Coronary artery (tissue), 2 donors: ENCODE results near the gene CHST15.

Source experiments
- DNase-seq: peaks from one replicate; pipeline ENCODE4 v3.0.0-alpha.2; 2017; ENCODE audit warnings: low spot score
- H3K27ac ChIP-seq, 2 donors: fragments of 200-600 bp; sonication (generic); one replicate each; pipeline ENCODE4 v1.5.1; 2016 to 2019
- H3K4me3 ChIP-seq: fragments of 200-600 bp; sonication (generic); 2 replicates; pipeline ENCODE4 v1.5.1; 2016; ENCODE audit warnings: mild to moderate bottlenecking, moderate library complexity
- CTCF ChIP-seq: fragments of 200-600 bp; sonication (generic); IDR thresholded peaks from one replicate; pipeline ENCODE4 v1.5.1; 2019; ENCODE audit warnings: antibody characterized with exemption

Gene CHST15

GRCh38 chr10:124059551-124059950 is 33.8 kb downstream of the CHST15 start:
- DNase-seq, result no peak
- TF ChIP-seq CTCF, result no peak
- no peak overlapping the region for H3K27ac ChIP-seq
- no peak overlapping the region for H3K4me3 ChIP-seq

GRCh38 chr10:124058346-124059003 is 34.9 kb downstream of the CHST15 start:
- DNase-seq, result no peak
- Histone ChIP-seq H3K27ac (no peak overlapping the region), H3K4me3 (no peak overlapping the region)
- no peak for TF ChIP-seq CTCF

GRCh38 chr10:124057601-124058000 is 35.8 kb downstream of the CHST15 start:
- no peak for TF ChIP-seq CTCF
- H3K27ac ChIP-seq, result no peak overlapping the region
- no peak overlapping the region for H3K4me3 ChIP-seq
- no peak for DNase-seq

GRCh38 chr10:124056337-124056980 is 36.9 kb downstream of the CHST15 start:
- no peak overlapping the region for H3K27ac ChIP-seq
- no peak for TF ChIP-seq CTCF
- H3K4me3 ChIP-seq, result no peak overlapping the region
- no peak for DNase-seq

GRCh38 chr10:124053971-124054370 is 39.4 kb downstream of the CHST15 start:
- Histone ChIP-seq H3K27ac (no peak overlapping the region), H3K4me3 (no peak overlapping the region)
- TF ChIP-seq CTCF, result no peak
- no peak for DNase-seq

GRCh38 chr10:124052561-124052960 is 40.8 kb downstream of the CHST15 start:
- no peak for TF ChIP-seq CTCF
- Histone ChIP-seq H3K4me3 (no peak overlapping the region), H3K27ac (no peak overlapping the region)
- no peak for DNase-seq
